Stimulated activated CD4-positive, alpha-beta T cell treated with anti-CD3 and anti-CD28 coated beads, TNF-alpha, amount 100 ng/mL, for 1 hour (primary cell): ENCODE measurements around the gene CD7.
"Not testable (repeated sequence)": the region's sequence is repeated elsewhere in the genome, so short reads cannot be mapped to it uniquely, and the experiment has no call there.

ENCODE experiments used
- DNase-seq, 3 donors: peaks; one replicate each; pipeline ENCODE4 v3.0.0-alpha.2; 2020; ENCODE audit warnings: low read depth in 3 of 3, low spot score in 1 of 3

Gene CD7

GRCh38 chr17:82347994-82348393, 30.6 kb upstream of the CD7 start:
- not testable (repeated sequence) for DNase-seq

GRCh38 chr17:82346342-82347300, 29.2 kb upstream of the CD7 start:
- DNase-seq = no peak

DNA sequence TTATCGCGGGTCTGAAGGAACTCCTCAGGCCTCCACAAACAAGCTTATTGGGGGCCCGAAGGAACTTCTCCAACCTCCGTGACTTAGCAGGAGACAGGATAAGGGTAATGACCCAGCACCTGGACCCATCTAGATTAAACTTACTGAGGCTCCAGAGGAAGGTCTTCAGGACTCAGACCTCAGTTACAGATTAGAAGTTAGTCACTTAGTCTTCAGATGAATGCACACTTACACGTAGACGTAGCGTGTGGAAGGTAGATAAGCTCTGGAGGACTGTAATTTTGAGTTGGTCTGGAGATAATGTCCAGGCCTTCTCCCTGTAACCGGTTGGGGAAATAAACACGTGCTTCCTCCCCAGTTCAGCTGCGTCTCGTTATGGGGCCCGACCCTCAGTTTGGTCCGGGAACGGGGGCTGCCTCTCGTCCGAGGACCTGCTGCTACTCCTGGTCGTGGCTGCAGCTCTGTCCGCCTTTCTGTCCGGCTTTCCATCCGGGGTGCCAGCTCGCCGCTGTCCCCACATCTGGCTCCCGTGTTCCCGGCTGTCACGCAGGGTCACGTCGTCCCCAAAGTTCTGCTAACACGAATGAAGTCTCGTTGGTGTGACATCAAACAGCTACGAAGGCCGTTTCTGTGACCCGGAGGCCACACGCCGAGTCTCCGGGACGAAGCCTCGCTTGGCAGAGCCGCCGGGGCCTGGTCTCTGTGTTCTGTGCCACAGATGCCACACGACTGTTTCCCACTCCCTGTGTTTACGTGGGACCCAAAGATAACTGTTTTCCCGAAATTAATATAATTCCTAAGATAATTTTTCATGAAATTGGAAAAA, 28.0 kb upstream of the CD7 start:
- DNase-seq = no peak

DNA sequence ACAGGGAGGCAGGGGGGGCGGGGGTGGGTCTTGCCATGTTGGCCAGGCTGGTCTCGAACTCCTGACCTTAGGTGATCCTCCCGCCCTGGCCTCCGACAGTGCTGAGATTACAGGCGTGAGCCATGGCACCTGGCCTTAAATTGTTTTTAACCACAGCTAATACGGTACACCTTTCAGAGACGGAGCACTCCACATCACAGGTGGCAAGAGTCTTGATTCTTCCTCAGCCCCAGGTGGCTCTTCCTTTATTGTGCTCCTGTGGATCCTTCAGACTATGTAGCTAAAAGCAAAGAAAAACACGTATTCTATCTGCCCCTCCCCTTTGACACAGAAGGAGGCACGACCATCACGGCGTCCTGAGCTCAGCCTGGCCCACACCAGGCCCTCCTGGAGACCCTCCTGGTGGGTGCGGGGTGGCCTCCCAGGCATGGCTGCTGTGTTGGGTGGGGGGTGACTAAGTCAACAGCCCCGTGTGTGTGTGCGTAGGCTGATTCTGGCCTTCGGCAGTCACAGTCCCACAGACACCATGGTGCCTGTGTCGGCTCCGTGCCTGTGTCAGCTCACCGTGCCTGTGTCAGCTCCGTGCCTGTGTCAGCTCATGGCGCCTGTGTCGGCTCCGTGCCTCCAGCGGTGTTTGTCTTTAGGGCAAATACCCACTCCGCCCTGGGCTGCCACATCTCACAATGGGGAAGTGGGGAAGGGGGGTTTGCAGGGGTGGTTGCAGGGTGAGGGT, 26.9 kb upstream of the CD7 start:
- DNase-seq = no peak

DNA sequence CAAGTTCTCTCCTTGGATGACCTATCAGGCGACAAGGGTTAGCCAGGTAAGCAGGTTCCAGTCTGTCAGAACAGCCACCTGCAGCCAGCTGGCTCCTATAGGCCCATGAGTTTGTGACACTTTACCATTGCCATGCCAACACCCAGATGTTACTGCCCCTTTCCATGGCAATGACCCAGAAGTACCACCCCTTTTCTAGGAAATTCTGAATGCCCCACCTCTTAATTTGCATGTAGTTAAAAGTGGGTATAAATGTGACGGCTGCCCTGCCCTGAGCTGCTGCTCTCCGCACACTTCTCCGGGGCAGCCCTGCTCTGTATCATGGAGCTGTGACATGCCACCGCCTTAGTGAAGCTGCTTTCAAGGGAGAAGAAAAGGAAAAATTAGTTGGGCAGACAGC, 26.2 kb upstream of the CD7 start:
- DNase-seq = no peak

- no peak for DNase-seq
Measured at GRCh38 chr17:82342361-82343079, 25.1 kb upstream of the CD7 start.

GRCh38 chr17:82339634-82340580, 22.5 kb upstream of the CD7 start:
- DNase-seq = no peak

- no peak for DNase-seq
Measured at GRCh38 chr17:82338858-82339633, 21.6 kb upstream of the CD7 start.

- no peak for DNase-seq
Measured at GRCh38 chr17:82334622-82335394, 17.4 kb upstream of the CD7 start.

DNA sequence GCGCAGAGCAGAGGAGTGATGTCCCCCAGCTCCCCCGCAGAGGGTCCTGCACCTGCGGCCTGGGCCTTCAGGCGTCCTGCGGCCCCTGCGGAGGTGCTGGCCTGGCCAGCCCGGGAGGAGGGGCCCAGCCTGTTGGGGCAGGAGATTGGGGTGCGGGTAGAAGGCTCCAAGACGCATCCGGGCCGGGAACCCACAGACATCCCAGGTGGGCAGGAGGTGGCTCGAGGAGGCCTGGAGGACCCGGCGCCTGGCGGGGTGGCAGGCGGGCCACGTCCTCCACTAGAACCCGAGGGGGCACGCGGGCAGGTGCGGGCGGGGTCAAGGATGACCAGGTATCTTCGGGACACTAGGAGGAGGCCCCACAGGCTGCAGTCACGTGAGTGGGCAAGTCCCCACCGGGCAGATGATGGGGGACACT, 16.8 kb upstream of the CD7 start:
- DNase-seq = no peak

DNA sequence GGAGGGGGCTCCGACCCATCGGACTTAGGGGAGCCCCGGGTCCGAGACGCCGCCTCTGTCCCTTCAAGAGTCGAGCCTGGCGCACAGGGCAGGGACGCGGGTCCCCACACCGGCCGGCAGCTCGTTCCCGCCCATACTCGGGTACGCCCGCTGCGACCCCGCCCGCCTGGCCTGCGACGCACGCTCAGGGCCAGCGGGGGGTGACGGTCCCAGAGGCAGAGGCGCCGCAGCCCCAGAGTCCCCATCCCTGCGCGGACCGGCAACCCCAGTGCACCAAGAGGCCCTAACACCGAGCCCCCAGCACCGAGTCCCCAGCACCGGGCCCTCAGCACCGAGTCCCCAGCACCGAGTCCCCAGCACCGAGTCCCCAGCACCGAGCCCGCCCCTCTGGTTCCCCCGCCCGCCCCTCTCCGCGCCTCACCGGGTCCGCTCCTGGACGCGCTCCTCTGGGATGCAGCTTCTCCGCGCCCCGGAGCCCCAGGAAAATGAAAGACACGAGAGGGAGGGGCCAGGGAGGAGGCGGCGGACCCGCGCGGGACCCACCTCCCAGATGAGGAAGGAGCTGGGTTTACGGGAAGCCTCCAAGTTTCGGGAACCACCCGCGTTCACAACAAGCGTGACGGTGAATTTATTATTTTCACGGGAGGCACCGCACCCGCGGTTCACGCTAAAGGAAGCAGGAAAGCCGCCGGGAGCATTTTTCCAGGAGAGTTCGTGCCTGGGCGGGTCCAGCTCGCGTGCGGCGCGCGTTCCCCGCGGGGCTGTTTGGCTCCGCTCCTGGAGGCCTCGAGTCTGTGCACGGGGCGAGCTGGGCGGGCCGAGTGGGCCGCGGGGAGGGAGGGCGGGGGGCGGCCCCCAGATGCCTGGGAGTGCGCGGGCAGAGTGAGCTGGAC, 16.1 kb upstream of the CD7 start, which contains the start of gene SECTM1:
Gene SECTM1, minus strand, starts transcription at position 488 of the 893 bp plus-strand sequence. CDS start 6,526 bp downstream, outside the sequence.
- DNase-seq = no peak

- no peak for DNase-seq
Measured at GRCh38 chr17:82332669-82333278, 15.4 kb upstream of the CD7 start.

- no peak for DNase-seq
Measured at GRCh38 chr17:82331345-82331939, 14.0 kb upstream of the CD7 start.

GRCh38 chr17:82330322-82331239, 13.2 kb upstream of the CD7 start:
- no peak for DNase-seq
